Neutrophil (primary cell): ENCODE results near the gene ITPKC.

ENCODE experiments used
- H3K27ac ChIP-seq: fragments of 200-600 bp; sonication (generic); 2 replicates; pipeline ENCODE4 v1.5.1; 2016; ENCODE audit warnings: mild to moderate bottlenecking, moderate library complexity
- H3K27me3 ChIP-seq: fragments of 200-600 bp; sonication (generic); 2 replicates; pipeline ENCODE4 v1.6.0; 2016; ENCODE audit warnings: mild to moderate bottlenecking
- H3K36me3 ChIP-seq: fragments of 200-600 bp; sonication (generic); 2 replicates; pipeline ENCODE4 v1.5.1; 2017
- H3K4me1 ChIP-seq, 2 experiments: fragments of 200-600 bp in 1 of 2; sonication (generic) in 1 of 2; 1 replicate in 1 of 2; 2 replicates in 1 of 2; pipeline versions ENCODE4 v1.5.1 to v1.6.1; 2013 to 2016; ENCODE audit warnings: low read depth in 1 of 2, low read length in 1 of 2, mild to moderate bottlenecking in 1 of 2, moderate library complexity in 1 of 2; ENCODE audit not compliant: control insufficient read depth in 1 of 2, insufficient read depth in 1 of 2
- H3K4me3 ChIP-seq, 2 experiments: fragments of 200-600 bp in 1 of 2; sonication (generic) in 1 of 2; 1 replicate in 1 of 2; 2 replicates in 1 of 2; pipeline ENCODE4 v1.5.1; 2013 to 2016; ENCODE audit warnings: low read depth in 1 of 2, low read length in 1 of 2, mild to moderate bottlenecking in 1 of 2, moderate library complexity in 1 of 2
- H3K9me3 ChIP-seq: fragments of 200-600 bp; sonication (generic); 2 replicates; pipeline ENCODE4 v1.5.1; 2016
- TF ChIP-seq, protein P1 (sequence below): fragments of 200-600 bp; sonication (generic); IDR thresholded peaks from 2 replicates; pipeline ENCODE4 v1.5.1; 2016; ENCODE audit warnings: antibody characterized with exemption

ITPKC gene

GRCh38 chr19:40682431-40682964, 34.4 kb upstream of the ITPKC start:
- H3K9me3 ChIP-seq, result no peaks in the 10 kb centered on the region
- H3K27ac ChIP-seq, result no peak overlapping the region
- no peaks in the 10 kb centered on the region for H3K27me3 ChIP-seq
- no peaks in the 10 kb centered on the region for H3K4me1 ChIP-seq
- no peak overlapping the region for H3K4me3 ChIP-seq
- peaks cover 44% of the 10 kb centered on the region for H3K36me3 ChIP-seq
- TF ChIP-seq, protein P1, sequence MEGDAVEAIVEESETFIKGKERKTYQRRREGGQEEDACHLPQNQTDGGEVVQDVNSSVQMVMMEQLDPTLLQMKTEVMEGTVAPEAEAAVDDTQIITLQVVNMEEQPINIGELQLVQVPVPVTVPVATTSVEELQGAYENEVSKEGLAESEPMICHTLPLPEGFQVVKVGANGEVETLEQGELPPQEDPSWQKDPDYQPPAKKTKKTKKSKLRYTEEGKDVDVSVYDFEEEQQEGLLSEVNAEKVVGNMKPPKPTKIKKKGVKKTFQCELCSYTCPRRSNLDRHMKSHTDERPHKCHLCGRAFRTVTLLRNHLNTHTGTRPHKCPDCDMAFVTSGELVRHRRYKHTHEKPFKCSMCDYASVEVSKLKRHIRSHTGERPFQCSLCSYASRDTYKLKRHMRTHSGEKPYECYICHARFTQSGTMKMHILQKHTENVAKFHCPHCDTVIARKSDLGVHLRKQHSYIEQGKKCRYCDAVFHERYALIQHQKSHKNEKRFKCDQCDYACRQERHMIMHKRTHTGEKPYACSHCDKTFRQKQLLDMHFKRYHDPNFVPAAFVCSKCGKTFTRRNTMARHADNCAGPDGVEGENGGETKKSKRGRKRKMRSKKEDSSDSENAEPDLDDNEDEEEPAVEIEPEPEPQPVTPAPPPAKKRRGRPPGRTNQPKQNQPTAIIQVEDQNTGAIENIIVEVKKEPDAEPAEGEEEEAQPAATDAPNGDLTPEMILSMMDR, result no peak

- Histone ChIP-seq H3K4me1 (no peaks in the 10 kb centered on the region), H3K4me3 (no peak overlapping the region), H3K9me3 (no peaks in the 10 kb centered on the region), H3K36me3 (peaks cover 36% of the 10 kb centered on the region), H3K27me3 (no peaks in the 10 kb centered on the region), H3K27ac (no peak overlapping the region)
- TF ChIP-seq, protein P1, result no peak
Measured at GRCh38 chr19:40683437-40683836, 33.5 kb upstream of the ITPKC start.

DNA sequence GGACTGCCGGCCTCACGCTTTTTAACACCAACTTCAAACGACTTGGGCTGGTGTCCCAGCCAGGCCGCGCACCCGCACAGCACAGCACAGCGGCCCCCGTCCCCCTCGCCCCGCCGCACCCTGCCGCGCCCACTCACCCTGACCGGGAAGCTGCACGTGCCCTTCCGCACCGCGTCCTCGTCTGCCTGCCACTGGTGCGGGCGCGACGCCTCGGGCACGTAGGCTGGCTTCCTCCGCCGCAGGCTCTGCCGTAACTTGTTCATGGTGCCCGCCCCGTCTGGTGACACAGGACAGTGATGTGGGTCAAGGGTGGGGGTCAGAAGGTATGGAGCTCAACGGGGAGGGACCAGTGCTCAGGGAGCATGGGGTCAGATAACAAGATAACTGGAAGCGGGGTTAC, 32.6 kb upstream of the ITPKC start:
- H3K36me3 ChIP-seq, result peaks cover 31% of the 10 kb centered on the region

DNA sequence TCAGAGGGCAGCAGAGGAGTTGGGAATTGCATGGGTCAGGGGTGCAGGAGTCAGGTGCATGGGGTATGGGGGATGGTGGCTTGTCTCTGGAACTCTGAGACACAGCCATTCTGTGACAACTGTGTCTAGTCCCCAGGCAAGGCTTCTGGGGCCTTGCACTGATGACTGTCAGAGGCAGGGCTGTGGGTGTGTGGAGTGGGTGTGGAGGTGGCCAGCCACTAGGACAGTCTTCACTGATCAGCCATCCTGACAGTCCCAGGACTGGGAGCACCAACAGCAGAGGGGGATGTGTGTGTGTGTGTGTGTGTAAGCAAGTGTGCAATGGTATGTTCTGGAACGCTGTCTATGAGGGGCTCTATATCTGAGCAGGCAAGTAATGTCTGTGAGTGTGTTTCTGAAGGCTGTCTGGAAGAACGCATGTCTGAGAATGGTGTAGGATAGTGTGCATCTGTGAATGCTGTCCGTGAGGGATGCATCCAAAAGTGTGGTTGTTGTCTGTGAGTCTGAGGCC, 31.8 kb upstream of the ITPKC start:
- H3K27me3 ChIP-seq, result no peaks in the 10 kb centered on the region
- H3K36me3 ChIP-seq, result peaks cover 26% of the 10 kb centered on the region
- H3K4me3 ChIP-seq, result no peak overlapping the region
- H3K27ac ChIP-seq, result no peak overlapping the region
- H3K4me1 ChIP-seq, result peaks cover 0 to 6% of the 10 kb centered on the region in 2 experiments
- TF ChIP-seq, protein P1, result no peak
- H3K9me3 ChIP-seq, result no peaks in the 10 kb centered on the region

More for the DNA sequence above, 32.6 kb upstream of the ITPKC start:
- Histone ChIP-seq H3K27me3 (no peaks in the 10 kb centered on the region), H3K4me3 (no peak overlapping the region), H3K27ac (no peak overlapping the region), H3K4me1 (no peaks in the 10 kb centered on the region), H3K9me3 (no peaks in the 10 kb centered on the region)
- TF ChIP-seq, protein P1, result no peak

DNA sequence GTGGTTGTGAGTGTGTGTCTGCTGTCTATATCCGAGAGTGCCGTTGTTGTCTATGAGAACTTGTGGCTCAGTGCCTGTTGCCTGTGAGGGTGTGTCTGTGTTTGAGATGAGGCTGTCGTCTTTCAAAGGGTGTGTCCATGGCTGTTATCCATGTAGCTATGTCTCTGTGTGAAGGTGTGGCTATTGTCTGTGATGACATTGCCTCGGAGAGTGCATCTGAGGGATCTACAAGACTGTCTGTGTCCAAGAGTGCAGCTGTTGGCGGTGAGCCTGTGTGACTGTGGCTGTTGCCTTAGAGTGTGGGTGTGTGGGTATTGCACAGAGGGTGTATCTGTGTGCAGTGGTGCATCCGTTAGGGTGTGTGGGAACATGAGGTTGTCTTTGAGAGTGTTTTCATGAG, 31.3 kb upstream of the ITPKC start:
- TF ChIP-seq, protein P1, result no peak
- H3K9me3 ChIP-seq, result no peaks in the 10 kb centered on the region
- peaks cover 0 to 10% of the 10 kb centered on the region in 2 experiments for H3K4me1 ChIP-seq
- no peaks in the 10 kb centered on the region for H3K27me3 ChIP-seq
- no peak overlapping the region for H3K27ac ChIP-seq
- H3K36me3 ChIP-seq, result peaks cover 23% of the 10 kb centered on the region
- H3K4me3 ChIP-seq, result no peak overlapping the region
